NB4 (cell line): ENCODE results near the gene VSX2.

ENCODE experiments used
- MYC ChIP-seq: IDR thresholded peaks from 2 replicates; pipeline ENCODE4 v1.6.1; 2011; ENCODE audit warnings: low read depth, low read length
- TF ChIP-seq, protein P1 (sequence below): IDR thresholded peaks from 2 replicates; pipeline ENCODE4 v1.6.1; 2011; ENCODE audit warnings: low read depth, low read length

DNA sequence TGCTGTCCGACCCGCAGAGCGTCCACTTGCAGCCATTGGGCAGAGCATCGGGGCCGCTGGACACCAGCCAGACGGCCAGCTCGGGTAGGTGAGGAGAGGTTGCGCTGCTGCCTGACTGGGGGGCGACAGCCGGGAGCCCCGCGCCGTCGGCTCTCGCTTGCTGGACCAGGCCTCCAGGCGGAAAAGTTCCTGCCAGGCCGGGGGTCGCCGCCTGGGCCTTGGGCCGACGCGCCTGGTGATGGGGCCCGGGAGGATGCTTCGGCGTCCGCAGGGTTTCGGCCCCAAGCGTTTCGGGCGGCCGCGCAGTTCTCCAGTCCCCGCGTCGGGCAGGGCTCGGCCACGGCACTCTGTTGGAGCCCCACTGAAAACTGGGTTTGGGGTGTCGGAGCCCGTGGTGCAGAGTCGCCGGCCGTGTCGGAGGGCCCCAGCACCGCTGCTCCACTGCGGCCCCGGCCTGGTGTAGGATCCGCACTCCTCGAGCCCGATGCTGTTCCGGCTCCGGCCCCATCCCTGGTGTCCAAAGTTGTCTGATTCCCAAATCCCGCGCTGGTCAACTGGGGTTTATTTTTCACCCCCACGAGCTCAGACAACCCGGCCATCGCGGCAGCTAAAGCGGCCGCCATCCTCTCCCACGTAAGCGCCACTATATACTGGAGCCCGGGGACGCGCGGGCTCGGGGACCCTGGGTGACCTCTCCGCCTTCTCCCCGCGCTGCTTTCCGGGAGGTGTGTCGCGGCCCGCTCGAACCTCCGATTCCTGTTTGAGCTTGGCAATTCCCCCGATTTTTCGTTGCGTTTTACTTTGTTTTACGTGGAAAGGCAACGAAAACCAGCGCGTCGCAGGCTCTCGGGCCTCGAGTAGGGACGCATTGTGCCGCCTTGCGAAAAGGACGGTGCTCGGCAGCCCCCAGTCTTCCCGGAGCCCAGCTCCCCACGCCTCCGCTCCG, 872 bp downstream of the VSX2 start:
- TF ChIP-seq, protein P1, sequence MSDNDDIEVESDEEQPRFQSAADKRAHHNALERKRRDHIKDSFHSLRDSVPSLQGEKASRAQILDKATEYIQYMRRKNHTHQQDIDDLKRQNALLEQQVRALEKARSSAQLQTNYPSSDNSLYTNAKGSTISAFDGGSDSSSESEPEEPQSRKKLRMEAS, result no peak
- TF ChIP-seq MYC, result no peak
